SK-N-SH treated with all-trans-retinoic acid at 6 μM for 48 hours (cell line): ENCODE measurements around the gene LIME1.

Experiments used
- ARNTL ChIP-seq: fragments of 450-650 bp; formaldehyde crosslinking; IDR thresholded peaks from 2 replicates; pipeline ENCODE4 v1.5.0; 2020; ENCODE audit warnings: low read depth, mild to moderate bottlenecking, moderate library complexity, borderline replicate concordance
- CREB5 ChIP-seq: fragments of 250-450 bp; sonication (Bioruptor Pico); IDR thresholded peaks from 2 replicates; pipeline ENCODE4 v1.5.1; 2020; ENCODE audit warnings: low read depth, mild to moderate bottlenecking, moderate library complexity
- CSRNP3 ChIP-seq: fragments of 250-450 bp; sonication (Bioruptor Pico); IDR thresholded peaks from 2 replicates; pipeline ENCODE4 v1.5.1; 2021; ENCODE audit warnings: mild to moderate bottlenecking, moderate library complexity
- ESRRG ChIP-seq: fragments of 250-450 bp; sonication (Bioruptor Pico); IDR thresholded peaks from 2 replicates; pipeline ENCODE4 v1.6.1; 2021; ENCODE audit warnings: mild to moderate bottlenecking
- OSR1 ChIP-seq: fragments of 250-450 bp; sonication (Bioruptor Pico); IDR thresholded peaks from 2 replicates; pipeline ENCODE4 v1.8.0; 2022; ENCODE audit warnings: moderate library complexity, mild to moderate bottlenecking, inconsistent platforms
- PATZ1 ChIP-seq: fragments of 250-450 bp; sonication (Bioruptor Pico); IDR thresholded peaks from 2 replicates; pipeline ENCODE4 v1.8.0; 2020; ENCODE audit warnings: mild to moderate bottlenecking, moderate library complexity, borderline replicate concordance
- POU6F1 ChIP-seq: fragments of 250-450 bp; sonication (Bioruptor Pico); IDR thresholded peaks from 2 replicates; pipeline ENCODE4 v1.8.0; 2021; ENCODE audit warnings: low read depth, mild to moderate bottlenecking, moderate library complexity, borderline replicate concordance
- PPARA ChIP-seq: fragments of 250-450 bp; sonication (Bioruptor Pico); IDR thresholded peaks from 2 replicates; pipeline ENCODE4 v1.5.0; 2020; ENCODE audit warnings: mild to moderate bottlenecking, borderline replicate concordance
- TCF4 ChIP-seq: fragments of 250-450 bp; sonication (Bioruptor Pico); IDR thresholded peaks from 2 replicates; pipeline ENCODE4 v1.8.0; 2021; ENCODE audit warnings: mild to moderate bottlenecking, moderate library complexity, borderline replicate concordance
- TSHZ2 ChIP-seq: fragments of 250-450 bp; sonication (Bioruptor Pico); IDR thresholded peaks from 2 replicates; pipeline ENCODE4 v1.5.0; 2020; ENCODE audit warnings: mild to moderate bottlenecking, moderate library complexity
- ZFP3 ChIP-seq: fragments of 250-450 bp; sonication (Bioruptor Pico); IDR thresholded peaks from 2 replicates; pipeline ENCODE4 v1.5.0; 2020; ENCODE audit warnings: mild to moderate bottlenecking, moderate library complexity
- ZFP30 ChIP-seq: fragments of 450-650 bp; formaldehyde crosslinking; IDR thresholded peaks from 2 replicates; pipeline ENCODE4 v1.5.0; 2022; ENCODE audit warnings: mild to moderate bottlenecking, moderate library complexity

GRCh38 chr20:63748070-63748933, 11.8 kb downstream of the LIME1 start:
- TF ChIP-seq ARNTL = no peak
- no peak for TF ChIP-seq PPARA (CRISPR knock-in tag)
- TF ChIP-seq ZFP30 = no peak
- TF ChIP-seq TCF4 (CRISPR knock-in tag) = no peak
- TF ChIP-seq ZFP3 (CRISPR knock-in tag) = no peak
- TF ChIP-seq POU6F1 (CRISPR knock-in tag) = no peak
- no peak for TF ChIP-seq CSRNP3 (CRISPR knock-in tag)
- TF ChIP-seq OSR1 (CRISPR knock-in tag) = no peak
- no peak for TF ChIP-seq ESRRG (CRISPR knock-in tag)
- no peak for TF ChIP-seq TSHZ2 (CRISPR knock-in tag)
- no peak for TF ChIP-seq CREB5 (CRISPR knock-in tag)
- no peak for TF ChIP-seq PATZ1 (CRISPR knock-in tag)
